Osteoblast (primary cell): ENCODE results near the gene ZBTB5. TPM values are rescaled to one million over a fixed set of nuclear protein-coding genes. Genes with fewer than 3 reads are reported as not detected.
"Not testable (repeated sequence)": the region's sequence is repeated elsewhere in the genome, so short reads cannot be mapped to it uniquely, and the experiment has no call there.

Experiments used
- DNase-seq: peaks from one replicate; pipeline ENCODE4 v3.0.0; 2011; ENCODE audit warnings: low spot score, mixed read lengths; ENCODE audit not compliant: insufficient read length; ENCODE audit errors: missing footprints
- H2AFZ ChIP-seq: 2 replicates; pipeline ENCODE4 v1.6.0; 2011; ENCODE audit warnings: mild to moderate bottlenecking, low read length
- H3K27ac ChIP-seq: 2 replicates; pipeline ENCODE4 v1.5.1; 2011; ENCODE audit warnings: mild to moderate bottlenecking, low read depth, low read length, moderate library complexity
- H3K27me3 ChIP-seq: 2 replicates; pipeline ENCODE4 v1.6.0; 2012; ENCODE audit warnings: mild to moderate bottlenecking, control low read depth, inconsistent platforms, low read length, moderate library complexity; ENCODE audit not compliant: insufficient read depth
- H3K36me3 ChIP-seq: 2 replicates; pipeline ENCODE4 v1.5.1; 2011; ENCODE audit warnings: mild to moderate bottlenecking, low read length, control low read depth, moderate library complexity; ENCODE audit not compliant: insufficient read depth
- H3K4me1 ChIP-seq: 2 replicates; pipeline ENCODE4 v1.5.1; 2011; ENCODE audit warnings: mild to moderate bottlenecking, low read length, control low read depth, moderate library complexity; ENCODE audit not compliant: insufficient read depth
- H3K4me2 ChIP-seq: 2 replicates; pipeline ENCODE4 v1.6.0; 2011; ENCODE audit warnings: mild to moderate bottlenecking, low read length; ENCODE audit not compliant: insufficient read depth
- H3K4me3 ChIP-seq: fragments of 200-600 bp; sonication (generic); 3 replicates; pipeline ENCODE4 v1.5.1; 2012; ENCODE audit warnings: mild to moderate bottlenecking, low read length, inconsistent platforms; ENCODE audit not compliant: insufficient read depth
- H3K79me2 ChIP-seq: 2 replicates; pipeline ENCODE4 v1.6.0; 2012; ENCODE audit warnings: mild to moderate bottlenecking, low read length, control low read depth, inconsistent platforms; ENCODE audit not compliant: insufficient read depth
- H3K9me3 ChIP-seq: 2 replicates; pipeline ENCODE4 v1.5.1; 2011; ENCODE audit warnings: low read depth, low read length, control low read depth
- H4K20me1 ChIP-seq: 2 replicates; pipeline ENCODE4 v1.6.0; 2012; ENCODE audit warnings: mild to moderate bottlenecking, low read length, control low read depth; ENCODE audit not compliant: insufficient read depth
- CTCF ChIP-seq: IDR thresholded peaks from 2 replicates; pipeline ENCODE4 v1.5.1; 2011; ENCODE audit warnings: mild to moderate bottlenecking, low read depth, low read length, moderate library complexity; ENCODE audit errors: extremely low read depth
- total RNA-seq: library from RNA; depleted of rRNA; stranded (reverse); fragments of >200 nt; gene quantifications from 2 replicates; pipeline ENCODE4 v1.2.3, GENCODE V29; 2012

The ZBTB5 gene
- total RNA-seq, 1 donor, result 11.6 TPM

DNA sequence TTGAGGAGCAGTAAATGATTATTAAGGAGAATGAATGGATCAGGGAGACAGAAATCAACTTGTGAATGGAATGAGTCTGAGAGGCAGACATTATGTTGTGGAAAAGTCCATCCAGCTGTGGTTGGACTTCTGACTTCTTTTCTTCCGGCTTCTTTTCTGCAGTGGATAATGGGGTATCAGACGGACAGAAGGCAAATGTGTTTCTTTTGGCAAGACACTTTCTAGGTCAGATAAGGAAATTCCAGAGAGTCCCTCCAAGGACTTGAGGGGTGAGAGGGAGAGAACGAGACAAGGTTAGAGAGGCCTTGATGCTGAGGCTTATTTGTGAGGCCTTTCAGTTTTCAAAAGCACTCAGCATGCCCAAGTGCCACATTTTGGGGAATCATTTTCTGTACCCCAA lies 59.9 kb downstream of the ZBTB5 start:
- DNase-seq, result peak; percentile 10

GRCh38 chr9:37404590-37404989 lies 60.7 kb downstream of the ZBTB5 start:
- H3K9me3 ChIP-seq, result no peaks in the 10 kb centered on the region
- H3K4me1 ChIP-seq, result no peaks in the 10 kb centered on the region
- no peaks in the 10 kb centered on the region for H3K79me2 ChIP-seq
- H4K20me1 ChIP-seq, result no peaks in the 10 kb centered on the region
- no peaks in the 10 kb centered on the region for H3K36me3 ChIP-seq
- no peak overlapping the region for H3K4me2 ChIP-seq
- no peak overlapping the region for H3K27ac ChIP-seq
- DNase-seq, result peak; percentile 62
- H3K4me3 ChIP-seq, result no peak overlapping the region
- H3K27me3 ChIP-seq, result peaks cover 6% of the 10 kb centered on the region
- H2AFZ ChIP-seq, result no peak overlapping the region
- no peak for TF ChIP-seq CTCF

More for the DNA sequence above, 59.9 kb downstream of the ZBTB5 start:
- Histone ChIP-seq H2AFZ (no peak overlapping the region), H3K4me1 (no peaks in the 10 kb centered on the region), H3K9me3 (no peaks in the 10 kb centered on the region), H3K4me3 (no peak overlapping the region), H4K20me1 (no peaks in the 10 kb centered on the region), H3K4me2 (no peak overlapping the region), H3K79me2 (no peaks in the 10 kb centered on the region), H3K27ac (no peak overlapping the region), H3K36me3 (no peaks in the 10 kb centered on the region), H3K27me3 (peaks cover 6% of the 10 kb centered on the region)
- no peak for TF ChIP-seq CTCF

GRCh38 chr9:37399336-37399735 lies 65.9 kb downstream of the ZBTB5 start:
- TF ChIP-seq CTCF, result no peak
- Histone ChIP-seq H2AFZ (no peak overlapping the region), H3K36me3 (no peaks in the 10 kb centered on the region), H3K9me3 (no peaks in the 10 kb centered on the region), H3K27ac (no peak overlapping the region), H3K79me2 (no peaks in the 10 kb centered on the region), H4K20me1 (no peaks in the 10 kb centered on the region), H3K4me2 (no peak overlapping the region), H3K4me3 (no peak overlapping the region), H3K27me3 (no peaks in the 10 kb centered on the region), H3K4me1 (no peaks in the 10 kb centered on the region)
- peak; percentile 37 for DNase-seq

GRCh38 chr9:37398464-37399025 lies 66.7 kb downstream of the ZBTB5 start:
- no peak overlapping the region for H3K4me3 ChIP-seq
- no peak overlapping the region for H3K4me2 ChIP-seq
- H3K27ac ChIP-seq, result no peak overlapping the region
- H3K9me3 ChIP-seq, result no peaks in the 10 kb centered on the region
- H3K27me3 ChIP-seq, result no peaks in the 10 kb centered on the region
- no peak for DNase-seq
- no peaks in the 10 kb centered on the region for H3K79me2 ChIP-seq
- no peaks in the 10 kb centered on the region for H3K36me3 ChIP-seq
- H4K20me1 ChIP-seq, result no peaks in the 10 kb centered on the region
- no peak overlapping the region for H2AFZ ChIP-seq
- no peak for TF ChIP-seq CTCF
- no peaks in the 10 kb centered on the region for H3K4me1 ChIP-seq

GRCh38 chr9:37397948-37398347 lies 67.3 kb downstream of the ZBTB5 start:
- not testable (repeated sequence) for H2AFZ ChIP-seq, H3K4me3 ChIP-seq, H4K20me1 ChIP-seq, H3K36me3 ChIP-seq, H3K27ac ChIP-seq, H3K79me2 ChIP-seq, DNase-seq, H3K4me1 ChIP-seq, H3K4me2 ChIP-seq, H3K27me3 ChIP-seq, H3K9me3 ChIP-seq
